ENCODE results near the gene ITPRIP. TPM values are rescaled to one million over a fixed set of nuclear protein-coding genes. Genes with fewer than 3 reads are reported as not detected.

ITPRIP gene
- total and polyA plus RNA-seq, 2 experiments from 2014 or later: 5.9 to 9.0 TPM

DNA sequence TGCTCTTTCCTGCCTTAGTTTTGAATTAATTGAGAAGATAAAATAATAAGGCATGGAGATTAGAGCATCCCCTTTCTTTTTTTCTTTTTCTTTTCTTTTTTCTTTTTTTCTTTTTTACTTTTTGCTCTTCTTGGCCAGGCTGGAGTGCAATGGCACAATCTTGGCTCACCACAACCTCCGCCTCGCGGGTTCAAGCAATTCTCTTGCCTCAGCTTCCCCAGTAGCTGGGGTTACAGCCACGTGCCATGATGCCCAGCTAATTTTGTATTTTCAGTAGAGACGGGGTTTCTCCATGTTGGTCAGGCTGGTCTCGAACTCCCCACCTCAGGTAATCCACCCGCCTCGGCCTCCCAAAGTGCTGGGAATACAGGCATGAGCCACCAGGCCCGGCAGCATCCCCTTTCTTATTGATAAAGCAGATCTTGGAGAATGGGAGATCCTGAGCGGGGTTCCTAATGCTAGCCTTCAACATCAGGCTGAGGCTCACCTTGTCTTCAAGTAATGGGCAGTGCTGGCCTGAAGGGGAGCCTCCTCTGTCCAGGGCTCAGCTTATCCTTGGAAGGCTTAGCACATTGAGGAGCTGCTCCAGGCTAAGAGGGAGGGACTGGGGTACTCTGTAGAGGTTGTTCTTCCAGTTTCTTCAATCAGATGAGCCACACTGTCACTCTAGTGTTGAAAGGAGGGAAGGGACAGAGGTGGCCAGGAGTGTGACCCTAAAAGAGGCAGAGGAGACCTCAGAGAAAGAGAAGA, 41.4 kb downstream of the ITPRIP start:
- TF ChIP-seq EZH2phosphoT487 (IDR thresholded peaks at IDR 0.05; ENCODE audit: low read depth, severe bottlenecking, unreplicated experiment): no peak
- TF ChIP-seq EZH2 (IDR thresholded peaks at IDR 0.05; ENCODE audit: borderline replicate concordance): no peak
- TF ChIP-seq, protein P1, sequence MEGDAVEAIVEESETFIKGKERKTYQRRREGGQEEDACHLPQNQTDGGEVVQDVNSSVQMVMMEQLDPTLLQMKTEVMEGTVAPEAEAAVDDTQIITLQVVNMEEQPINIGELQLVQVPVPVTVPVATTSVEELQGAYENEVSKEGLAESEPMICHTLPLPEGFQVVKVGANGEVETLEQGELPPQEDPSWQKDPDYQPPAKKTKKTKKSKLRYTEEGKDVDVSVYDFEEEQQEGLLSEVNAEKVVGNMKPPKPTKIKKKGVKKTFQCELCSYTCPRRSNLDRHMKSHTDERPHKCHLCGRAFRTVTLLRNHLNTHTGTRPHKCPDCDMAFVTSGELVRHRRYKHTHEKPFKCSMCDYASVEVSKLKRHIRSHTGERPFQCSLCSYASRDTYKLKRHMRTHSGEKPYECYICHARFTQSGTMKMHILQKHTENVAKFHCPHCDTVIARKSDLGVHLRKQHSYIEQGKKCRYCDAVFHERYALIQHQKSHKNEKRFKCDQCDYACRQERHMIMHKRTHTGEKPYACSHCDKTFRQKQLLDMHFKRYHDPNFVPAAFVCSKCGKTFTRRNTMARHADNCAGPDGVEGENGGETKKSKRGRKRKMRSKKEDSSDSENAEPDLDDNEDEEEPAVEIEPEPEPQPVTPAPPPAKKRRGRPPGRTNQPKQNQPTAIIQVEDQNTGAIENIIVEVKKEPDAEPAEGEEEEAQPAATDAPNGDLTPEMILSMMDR (IDR thresholded peaks at IDR 0.05; ENCODE audit: poor library complexity): no peak
- Histone ChIP-seq H3K4me2 (no peak overlapping the region), H3K36me3 (replicated peaks; ENCODE audit: insufficient read depth, low read depth) (no peaks in the 10 kb centered on the region), H3K9me3 (ENCODE audit: low read depth) (no peaks in the 10 kb centered on the region), H3K79me2 (no peaks in the 10 kb centered on the region), H3K9me2 (replicated peaks; ENCODE audit: insufficient read depth) (no peaks in the 10 kb centered on the region), H3K27ac (no peak overlapping the region), H2AFZ (no peak overlapping the region), H3K4me1 (ENCODE audit: insufficient read depth) (peaks cover 12% of the 10 kb centered on the region), H3K27me3 (no peaks in the 10 kb centered on the region), H3K4me3 (no peak overlapping the region), H4K20me1 (ENCODE audit: insufficient read depth, poor library complexity, severe bottlenecking) (no peaks in the 10 kb centered on the region)
- WGBS (ENCODE audit: low lambda C conversion rate, missing lambda C conversion rate): 97% methylated on average over 10 of the region's 10 CpGs
- no peak for DNase-seq (ENCODE audit: low spot score)

DNA sequence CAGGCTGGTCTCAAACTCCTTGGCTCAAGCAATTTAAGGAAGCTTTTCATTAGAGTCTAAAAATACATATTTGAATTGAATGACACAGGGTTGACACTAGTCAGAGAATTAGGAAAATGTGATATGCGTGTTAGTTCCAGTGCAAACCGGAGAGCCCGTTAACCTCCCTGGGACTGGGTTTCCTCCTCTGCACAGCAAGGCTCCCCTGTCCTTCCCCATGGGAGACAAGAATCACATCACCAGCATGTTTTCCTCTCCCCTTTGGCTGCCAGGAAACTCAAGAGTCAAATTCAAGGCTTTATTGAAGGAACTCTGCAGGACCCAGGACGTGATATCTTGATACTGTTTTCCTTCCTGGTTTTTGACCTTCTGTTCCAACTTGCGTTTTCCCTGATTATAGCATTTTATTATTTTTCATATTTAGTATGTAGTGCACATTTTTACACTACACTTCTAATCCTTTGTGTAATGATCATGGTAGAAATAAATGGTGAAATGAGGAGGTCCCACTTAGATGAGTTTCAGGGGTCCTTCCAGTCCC, 44.4 kb downstream of the ITPRIP start:
- Histone ChIP-seq H3K79me2 (no peaks in the 10 kb centered on the region), H3K4me3 (no peak overlapping the region), H3K4me1 (ENCODE audit: insufficient read depth) (no peaks in the 10 kb centered on the region), H3K27me3 (no peaks in the 10 kb centered on the region), H3K9me2 (replicated peaks; ENCODE audit: insufficient read depth) (no peaks in the 10 kb centered on the region), H3K4me2 (no peak overlapping the region), H2AFZ (no peak overlapping the region), H3K9me3 (ENCODE audit: low read depth) (no peaks in the 10 kb centered on the region), H3K27ac (no peak overlapping the region), H4K20me1 (ENCODE audit: insufficient read depth, poor library complexity, severe bottlenecking) (no peaks in the 10 kb centered on the region), H3K36me3 (replicated peaks; ENCODE audit: insufficient read depth, low read depth) (no peaks in the 10 kb centered on the region)
- TF ChIP-seq, protein P1 (IDR thresholded peaks at IDR 0.05; ENCODE audit: poor library complexity): no peak
- no peak for DNase-seq (ENCODE audit: low spot score)
- 95% methylated on average over 5 of the region's 5 CpGs for WGBS (ENCODE audit: low lambda C conversion rate, missing lambda C conversion rate)

DNA sequence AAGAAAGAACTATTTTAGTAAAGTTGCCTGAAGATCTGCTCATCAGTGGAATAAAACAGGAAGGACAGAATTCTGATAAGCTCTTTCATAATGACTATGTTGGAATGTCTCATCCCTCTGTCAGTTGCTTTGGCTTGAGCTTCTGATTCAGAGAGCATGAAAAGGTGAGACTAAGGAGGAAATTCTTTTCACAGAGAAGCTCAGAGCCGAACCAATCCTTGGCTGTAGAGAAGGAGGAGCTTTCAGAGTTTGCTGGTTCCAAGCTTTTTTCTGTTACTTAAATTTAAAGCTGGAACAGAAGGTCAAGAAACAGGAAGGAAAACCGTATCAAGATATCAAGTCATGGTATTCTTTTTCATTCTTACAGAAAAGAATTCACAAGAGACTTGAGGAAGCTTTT, 45.3 kb downstream of the ITPRIP start:
- no peaks in the 10 kb centered on the region for H3K79me2 ChIP-seq
- H3K36me3 ChIP-seq (replicated peaks; ENCODE audit: insufficient read depth, low read depth): no peaks in the 10 kb centered on the region
- H2AFZ ChIP-seq: no peak overlapping the region
- TF ChIP-seq EZH2phosphoT487 (IDR thresholded peaks at IDR 0.05; ENCODE audit: low read depth, severe bottlenecking, unreplicated experiment): no peak
- no peak for TF ChIP-seq EZH2 (IDR thresholded peaks at IDR 0.05; ENCODE audit: borderline replicate concordance)
- TF ChIP-seq, protein P1 (IDR thresholded peaks at IDR 0.05; ENCODE audit: poor library complexity): no peak
- no peaks in the 10 kb centered on the region for H3K27me3 ChIP-seq
- no peak overlapping the region for H3K27ac ChIP-seq
- no peak overlapping the region for H3K4me3 ChIP-seq
- no peak overlapping the region for H3K4me2 ChIP-seq
- H3K4me1 ChIP-seq (ENCODE audit: insufficient read depth): no peaks in the 10 kb centered on the region
- 72% methylated on average over 2 of the region's 2 CpGs for WGBS (ENCODE audit: low lambda C conversion rate, missing lambda C conversion rate)
- H3K9me2 ChIP-seq (replicated peaks; ENCODE audit: insufficient read depth): no peaks in the 10 kb centered on the region
- no peaks in the 10 kb centered on the region for H3K9me3 ChIP-seq (ENCODE audit: low read depth)
- H4K20me1 ChIP-seq (ENCODE audit: insufficient read depth, poor library complexity, severe bottlenecking): no peaks in the 10 kb centered on the region
- DNase-seq (ENCODE audit: low spot score): no peak
